Lung microvascular endothelial cell (primary cell): ENCODE data around the gene STK24. TPM values are rescaled to one million over a fixed set of nuclear protein-coding genes. Genes with fewer than 3 reads are reported as not detected.

ENCODE experiments used
- DNase-seq, 2 donors: peaks; one replicate each; pipeline versions ENCODE4 v3.0.0 to v3.0.0-alpha.2; 2010; ENCODE audit warnings: low read depth in 2 of 2
- total RNA-seq: library from RNA; depleted of rRNA; stranded (reverse); fragments of >200 nt; gene quantifications from 2 replicates; pipeline ENCODE4 v1.2.1, GENCODE V29; 2014

The STK24 gene
- total RNA-seq, 1 donor from 2014 or later, result 23.2 TPM

DNA sequence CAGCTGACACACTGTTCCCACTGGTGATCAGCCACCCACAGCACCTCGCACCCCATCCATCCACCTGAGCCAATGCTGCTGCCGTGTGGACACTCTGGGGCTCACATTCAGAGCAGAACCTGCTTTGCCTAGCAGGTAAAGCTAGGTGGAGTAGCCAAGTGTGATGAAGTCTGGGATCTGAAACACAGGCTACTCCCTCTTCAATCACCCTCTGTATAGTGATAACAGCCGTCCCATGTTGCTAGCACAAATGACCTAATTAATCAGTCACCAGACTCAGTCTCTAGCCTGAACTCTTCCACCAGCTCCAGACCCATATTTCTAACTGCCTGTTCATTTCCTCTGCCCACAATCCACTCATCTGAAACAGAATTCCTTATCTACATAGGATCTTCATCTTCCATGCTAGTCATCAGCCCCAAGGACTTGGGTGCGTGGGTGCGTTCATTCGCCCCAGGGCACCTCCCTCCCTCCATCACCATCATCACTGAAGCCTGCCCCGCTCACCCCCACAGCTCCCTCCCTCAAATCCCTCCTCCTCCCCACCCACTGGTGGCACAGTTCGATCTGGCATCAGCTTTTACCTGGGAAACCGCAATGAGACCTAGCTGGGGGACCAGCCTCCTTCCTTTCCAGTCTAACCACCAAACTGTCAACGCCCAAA lies 19.8 kb downstream of the STK24 start:
- peak in 1 of 2 donors; percentile 36 for DNase-seq

DNA sequence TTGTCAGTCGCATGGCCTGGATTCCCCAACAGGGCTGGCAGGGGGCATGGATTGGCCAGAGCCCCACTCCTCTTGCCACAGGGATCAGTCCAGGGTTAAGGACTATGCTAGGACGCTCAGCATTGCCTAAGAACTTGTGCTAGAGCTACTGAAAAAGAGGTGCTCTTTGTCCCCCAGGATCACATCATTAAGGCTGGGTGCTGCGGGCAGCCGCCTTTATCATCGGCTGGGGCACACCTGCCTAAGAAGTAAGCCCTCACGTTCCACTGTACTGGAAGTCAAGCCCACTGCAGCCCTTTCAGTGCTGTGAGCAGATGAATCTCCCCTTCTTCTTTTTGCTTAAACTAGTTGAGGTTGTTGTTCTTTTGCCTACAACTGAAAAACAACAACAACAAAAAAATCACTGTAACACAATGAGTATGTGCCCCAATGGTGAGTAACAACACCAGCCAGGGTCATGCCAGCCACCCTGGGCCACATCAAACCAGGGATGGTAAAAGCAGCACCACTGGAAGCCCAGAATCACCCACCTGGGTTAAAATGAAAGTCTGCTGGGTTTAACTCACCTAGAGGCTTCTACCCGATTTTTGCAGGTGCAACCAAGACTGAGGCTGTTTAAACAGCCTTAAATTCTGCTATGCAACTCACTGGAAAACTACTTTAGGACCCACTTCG lies 20.6 kb downstream of the STK24 start:
- no peak for DNase-seq

DNA sequence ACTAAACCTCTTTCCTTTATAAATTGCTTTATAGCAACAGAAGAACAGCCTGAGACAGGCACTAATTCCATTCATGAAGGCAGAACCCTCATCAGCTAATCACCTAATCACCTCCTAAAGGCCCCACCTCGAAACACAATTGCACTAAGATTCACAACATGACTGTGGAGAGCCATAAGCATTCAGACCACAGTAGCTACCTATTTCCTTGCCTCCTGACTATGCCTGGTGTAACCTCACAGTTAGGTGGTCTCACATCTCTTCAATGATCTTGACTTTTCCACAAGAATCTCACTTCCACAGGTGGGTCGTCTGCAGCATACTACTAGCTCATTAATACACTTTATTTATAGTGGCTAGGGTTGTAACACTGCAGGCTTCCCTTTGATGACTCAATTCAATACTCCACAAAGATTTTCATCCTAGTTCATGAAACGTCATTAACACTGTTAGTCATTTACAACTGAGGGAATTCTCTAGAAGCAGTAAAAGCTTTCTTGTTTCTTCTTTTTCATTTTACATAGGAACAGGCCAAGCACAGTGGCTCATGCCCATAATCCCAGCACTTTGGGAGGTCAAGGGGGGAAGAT lies 27.1 kb downstream of the STK24 start:
- no peak for DNase-seq

DNA sequence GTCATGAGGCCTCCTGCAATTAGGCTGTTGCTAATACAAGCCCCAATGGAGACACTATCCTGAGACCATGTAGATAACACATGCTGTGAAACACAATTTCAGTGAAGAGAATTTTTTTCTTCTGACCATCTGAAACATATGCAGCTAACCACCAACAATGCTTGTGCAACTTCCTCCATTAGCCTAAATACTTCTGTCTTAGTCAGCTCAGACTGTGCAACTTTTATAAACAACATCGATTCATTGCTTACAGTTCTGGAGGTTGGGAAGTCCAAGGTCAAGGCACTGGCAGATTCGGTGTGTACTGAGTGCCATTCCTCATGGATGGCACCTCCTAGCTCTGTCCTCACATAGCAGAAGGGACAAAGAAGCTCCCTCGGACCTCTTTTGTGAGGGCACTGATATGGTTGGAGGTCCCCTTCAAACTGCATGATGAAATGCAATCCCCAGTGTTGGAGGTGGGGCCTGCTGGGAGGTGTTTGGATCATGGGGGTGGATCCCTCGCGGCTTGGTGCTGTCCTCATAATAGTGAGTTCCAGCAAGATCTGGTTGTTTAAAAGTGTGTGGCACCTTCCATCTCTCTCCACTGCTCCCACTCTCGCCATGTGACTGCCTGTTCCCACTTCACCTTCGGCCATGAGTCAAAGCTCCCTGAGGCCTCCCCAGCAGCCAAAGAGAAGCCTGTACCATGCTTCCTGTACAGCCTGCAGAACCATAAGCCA lies 27.7 kb downstream of the STK24 start:
- peak in 1 of 2 donors; percentile 78 for DNase-seq

DNA sequence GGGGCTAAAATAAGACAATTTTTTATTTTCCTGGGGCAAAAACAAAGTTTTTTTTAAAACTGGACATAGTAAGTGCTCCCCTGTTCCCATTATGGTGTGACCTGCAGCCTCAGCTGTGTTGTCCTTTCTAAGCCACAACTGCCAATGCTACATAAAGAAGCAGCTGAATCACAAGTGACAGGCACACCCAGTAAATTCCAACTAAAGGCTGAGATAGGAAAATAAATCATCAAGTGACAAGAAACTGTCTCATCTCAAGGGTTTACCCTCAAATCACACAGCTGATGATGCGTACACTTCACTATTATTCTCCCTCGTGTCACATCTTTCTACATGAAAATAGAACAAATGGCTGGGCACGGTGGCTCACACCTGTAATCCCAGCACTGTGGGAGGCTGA lies 28.7 kb downstream of the STK24 start:
- no peak for DNase-seq

DNA sequence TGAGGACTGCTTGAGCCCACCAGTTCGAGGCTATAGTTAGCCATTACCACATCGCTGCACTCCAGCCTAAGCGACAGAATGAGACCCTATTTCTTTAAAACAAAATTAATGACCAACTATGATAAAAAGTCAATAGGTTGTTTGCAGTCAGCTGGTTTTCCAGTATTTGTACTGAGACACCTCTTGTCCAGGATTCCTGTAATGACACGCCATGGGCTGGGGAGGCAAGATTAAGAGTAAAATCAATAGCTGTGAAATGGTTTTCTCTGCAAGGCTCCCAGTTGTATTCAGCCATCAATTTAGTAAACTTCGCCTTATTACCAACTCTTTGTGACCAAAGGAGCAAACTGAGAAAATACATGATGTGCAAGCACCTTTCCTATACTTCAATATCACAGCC lies 29.5 kb downstream of the STK24 start:
- DNase-seq, result no peak

DNA sequence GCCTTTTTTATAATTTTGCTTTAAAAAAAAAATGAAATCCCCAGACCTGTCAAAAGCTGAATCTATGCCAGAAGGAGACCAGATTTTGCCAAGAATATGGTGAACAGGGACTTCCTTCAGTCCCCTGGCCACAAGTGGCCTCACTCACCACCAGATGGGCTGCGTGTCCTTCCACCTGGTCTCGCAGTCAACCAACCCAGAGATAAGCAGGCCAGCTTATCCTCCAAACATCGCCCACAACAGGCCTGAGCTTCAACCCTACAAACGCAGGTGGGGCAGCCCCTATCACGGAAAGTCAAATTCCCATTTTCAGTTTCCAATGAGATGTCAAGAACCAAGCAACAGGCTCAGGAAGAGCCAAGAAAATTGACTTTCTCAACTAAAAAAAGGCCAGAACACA lies 30.5 kb downstream of the STK24 start:
- no peak for DNase-seq

DNA sequence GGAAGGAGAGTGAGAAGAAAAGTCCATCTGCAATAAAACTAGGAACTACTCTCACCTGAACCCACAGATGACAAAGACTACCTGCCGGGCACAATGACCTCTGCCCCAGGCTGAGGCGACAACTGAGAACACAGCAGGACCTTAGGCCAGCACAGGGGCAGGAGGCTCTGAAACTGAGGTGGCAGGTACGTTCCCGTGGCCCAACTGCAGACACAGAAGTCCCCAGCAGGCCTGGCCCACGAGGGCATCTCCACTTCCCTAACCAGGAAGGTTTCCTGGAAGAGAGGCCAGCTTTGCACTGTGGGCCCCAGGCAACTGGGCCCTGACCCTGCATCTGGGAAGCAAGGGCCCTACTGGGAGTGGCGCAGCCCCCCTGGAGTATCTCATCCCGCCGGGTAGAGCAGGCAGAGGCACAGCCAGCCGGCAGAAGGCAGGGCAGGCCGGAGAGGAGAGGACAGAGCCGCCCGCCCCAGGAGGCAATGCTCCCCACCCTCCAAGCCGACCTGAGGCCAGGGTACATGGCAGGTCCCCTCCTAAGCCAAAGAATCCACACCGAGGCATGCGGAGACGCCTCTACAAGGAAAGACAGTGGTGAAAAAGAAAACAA lies 32.7 kb downstream of the STK24 start:
- DNase-seq, result no peak

DNA sequence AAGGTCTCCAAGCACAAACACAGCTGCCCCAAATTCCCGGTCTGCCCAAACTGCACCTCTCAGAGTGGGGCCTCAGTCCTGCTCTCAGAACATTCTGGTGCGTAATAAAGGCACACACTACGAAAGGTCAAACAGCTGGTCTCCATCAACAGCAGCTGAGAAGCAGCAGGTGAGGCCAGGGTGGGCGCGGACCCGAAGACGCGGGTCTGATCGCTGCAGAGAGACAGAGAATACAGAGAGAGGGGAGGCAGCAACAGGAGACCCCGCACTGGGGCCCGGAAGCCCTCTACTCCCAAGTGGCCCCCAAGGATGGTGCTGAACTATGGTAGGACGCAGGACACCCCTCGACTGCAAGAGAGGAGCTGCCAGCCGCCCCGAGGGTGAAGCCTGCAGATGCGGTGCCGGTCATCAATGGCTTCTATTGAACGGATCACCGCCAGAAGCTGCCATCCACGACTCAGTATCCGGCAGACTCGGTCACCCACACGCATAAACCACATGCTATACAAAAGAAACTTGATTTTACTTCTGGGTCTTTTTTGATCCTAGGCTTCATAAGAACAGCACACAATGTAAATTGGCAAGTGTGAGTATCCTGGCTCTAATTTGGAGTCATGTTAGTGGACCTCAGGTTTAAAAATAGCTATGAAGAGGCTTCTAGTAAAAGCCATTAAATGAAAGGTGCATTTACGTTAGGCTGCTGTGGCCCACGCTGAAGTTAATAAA lies 33.4 kb downstream of the STK24 start:
- DNase-seq, result no peak

DNA sequence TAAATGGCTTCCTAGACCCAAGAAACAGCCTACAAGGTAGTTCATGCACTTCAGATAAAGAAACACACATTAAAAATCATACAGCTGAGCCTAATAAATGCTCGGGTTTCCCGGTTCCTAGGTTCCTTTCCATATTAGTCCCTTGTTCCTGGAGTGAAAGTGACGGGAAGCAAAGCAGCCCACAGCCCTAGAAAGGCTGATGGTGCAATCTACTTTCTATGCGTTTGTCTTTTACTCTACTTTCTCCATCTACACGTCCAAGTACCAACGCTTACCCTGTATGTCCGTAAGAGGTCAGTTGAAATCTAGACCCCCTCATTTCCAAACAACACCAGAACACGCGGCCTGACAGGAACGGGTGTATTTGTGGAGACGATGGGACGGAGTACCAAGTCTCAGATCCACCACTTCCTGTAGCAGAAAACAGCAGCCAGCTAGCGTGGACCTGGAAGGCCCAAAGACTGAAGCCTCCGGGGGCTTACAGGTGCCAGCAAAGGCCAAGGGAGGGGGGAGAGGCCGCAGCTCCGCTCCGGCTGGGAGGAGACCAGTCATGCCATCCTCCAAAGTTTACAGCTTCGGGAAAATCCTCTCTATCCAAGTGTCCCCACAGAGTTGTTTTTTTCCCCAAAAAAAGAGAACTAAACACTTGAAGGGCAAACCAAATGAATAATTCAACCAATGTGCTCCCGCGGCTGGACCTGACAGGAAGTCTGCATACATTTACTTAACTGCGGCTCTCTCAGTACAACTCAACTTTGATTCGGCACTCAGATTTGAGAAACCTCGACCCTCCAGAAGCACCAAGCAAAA lies 34.1 kb downstream of the STK24 start:
- DNase-seq, result no peak

DNA sequence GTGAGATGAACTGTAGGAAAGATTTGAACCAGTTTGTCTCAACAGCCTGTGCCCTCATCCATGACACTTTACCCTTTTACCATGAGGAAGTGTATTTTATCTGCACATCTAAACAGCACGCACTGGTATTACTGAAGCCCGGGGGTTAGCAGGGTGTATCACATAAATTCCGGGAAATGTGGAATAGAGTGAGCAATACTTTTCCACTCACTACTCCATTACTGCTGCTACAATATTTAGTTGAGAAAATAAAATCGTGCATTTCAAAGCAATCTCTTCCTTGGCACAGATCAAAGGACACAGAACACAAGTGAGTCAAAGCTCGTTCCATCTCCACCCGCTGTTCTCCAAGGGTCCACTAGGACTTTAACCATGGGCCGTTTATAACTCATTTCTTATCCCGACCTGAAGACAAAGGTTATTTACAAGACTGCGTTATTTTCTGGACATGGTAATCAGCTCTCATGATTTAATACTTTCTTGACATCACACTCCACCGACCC lies 35.2 kb downstream of the STK24 start:
- DNase-seq, result peak in 1 of 2 donors; percentile 66

DNA sequence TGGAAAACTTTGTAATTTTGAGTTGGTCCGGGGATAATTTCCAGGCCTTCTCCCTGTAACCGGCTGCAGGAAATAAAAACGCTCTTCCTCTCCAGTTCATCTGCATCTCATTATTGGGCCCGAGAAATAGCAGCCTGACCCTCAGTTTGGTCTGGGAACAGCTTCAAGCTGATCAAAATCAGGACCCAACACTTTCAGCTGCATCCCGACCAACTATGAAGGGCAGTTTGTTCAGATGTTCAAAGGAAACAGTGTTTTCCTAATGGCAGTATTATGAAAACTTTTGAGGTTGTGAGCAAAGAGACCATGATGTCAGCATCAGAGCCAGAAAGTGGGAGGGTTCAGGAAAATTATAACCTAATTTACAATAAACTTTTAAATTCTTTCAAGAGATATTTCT lies 35.7 kb downstream of the STK24 start:
- peak in 1 of 2 donors; percentile 33 for DNase-seq

DNA sequence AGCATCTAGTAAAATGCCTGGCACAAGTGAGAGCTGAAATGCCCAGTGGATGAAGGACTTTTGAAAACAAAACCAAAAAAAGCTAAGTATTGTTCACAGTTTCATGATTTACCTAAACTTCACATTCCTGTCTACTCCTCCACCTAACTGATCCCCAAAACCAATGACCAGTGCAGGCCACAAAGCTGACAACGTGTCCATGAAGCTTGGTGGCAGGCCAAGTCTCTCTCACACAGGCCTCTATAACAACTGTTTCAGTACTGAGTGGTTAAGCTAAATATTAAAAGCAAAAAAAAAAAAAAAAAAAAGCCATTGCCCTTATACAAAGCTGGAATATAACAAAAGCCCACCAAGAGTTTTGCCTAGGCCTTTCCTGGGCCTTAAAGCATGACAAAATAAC lies 36.4 kb downstream of the STK24 start:
- peak in 1 of 2 donors; percentile 29 for DNase-seq

DNA sequence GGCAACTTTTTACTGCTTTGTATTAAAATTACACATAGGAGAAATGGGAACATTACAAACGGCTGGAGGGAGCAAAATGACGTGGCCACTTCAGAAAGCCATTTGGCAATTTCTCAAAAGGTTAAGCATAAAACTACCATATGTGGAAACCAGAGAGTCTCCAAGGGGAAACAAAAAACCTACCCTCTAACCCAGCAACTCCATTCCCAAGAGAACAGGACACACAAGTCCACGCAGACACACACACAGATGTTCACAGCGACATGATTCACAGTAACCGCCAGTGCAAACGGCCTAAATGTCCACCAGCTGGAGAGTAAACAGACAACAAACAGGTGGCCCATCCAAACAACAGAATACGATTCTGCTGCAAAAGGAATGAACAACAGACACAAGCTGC lies 37.2 kb downstream of the STK24 start:
- DNase-seq, result no peak

DNA sequence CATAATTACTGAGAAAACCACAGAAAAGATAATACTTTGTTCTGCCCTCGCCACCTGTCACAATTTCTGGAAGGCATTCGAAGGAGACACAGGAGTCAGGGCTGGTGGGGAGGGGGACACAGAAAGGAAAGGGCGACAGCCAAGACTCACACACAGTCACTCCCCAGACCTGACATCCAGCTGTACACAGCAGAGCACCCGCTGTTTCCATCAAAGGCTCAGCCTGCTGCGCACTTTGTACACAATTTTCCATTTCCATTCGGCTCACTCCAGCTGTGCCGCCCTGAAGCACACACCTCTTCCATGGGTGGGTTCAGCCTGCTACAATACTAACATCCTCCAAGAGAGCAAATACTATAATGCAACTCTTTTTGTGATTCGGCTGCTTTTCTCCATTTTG lies 38.0 kb downstream of the STK24 start:
- no peak for DNase-seq

DNA sequence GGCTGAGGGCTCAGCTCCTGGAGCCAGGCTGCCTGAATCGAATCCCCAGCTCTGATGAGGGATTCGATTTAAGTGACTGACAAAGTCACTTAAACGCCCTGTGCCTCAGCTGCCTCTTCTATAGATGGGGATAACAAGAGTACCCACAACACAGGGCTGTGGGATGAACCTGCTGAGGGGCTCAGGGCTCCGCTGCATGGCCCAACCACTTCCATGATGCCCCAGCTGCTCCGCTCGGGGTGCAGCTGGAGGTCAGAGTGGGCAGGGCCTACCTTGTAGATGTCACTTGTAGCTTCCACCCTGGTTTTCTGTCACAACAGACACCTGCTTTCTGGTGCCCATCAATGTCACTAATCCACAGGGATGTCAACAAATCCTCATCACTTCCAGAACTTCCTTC lies 39.2 kb downstream of the STK24 start:
- no peak for DNase-seq

DNA sequence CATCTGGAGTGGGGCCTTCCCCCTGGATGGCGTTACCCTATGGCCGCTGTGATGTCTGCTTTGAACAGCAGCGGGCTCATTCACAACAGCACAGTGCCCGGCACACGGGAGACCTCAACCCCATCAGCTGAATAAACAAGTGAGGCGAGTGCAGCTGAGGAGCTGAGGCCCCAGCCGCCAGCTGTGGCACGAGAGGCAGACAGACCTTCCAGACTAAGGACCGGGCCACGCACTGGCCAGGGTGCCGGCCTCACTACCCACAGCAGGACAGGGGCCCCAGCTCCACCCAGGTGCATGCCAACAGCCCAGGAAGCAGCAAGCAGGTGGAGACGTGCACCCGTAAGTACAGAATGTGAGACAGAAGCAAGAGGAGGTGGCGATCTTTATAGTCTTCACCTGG lies 39.6 kb downstream of the STK24 start:
- no peak for DNase-seq

DNA sequence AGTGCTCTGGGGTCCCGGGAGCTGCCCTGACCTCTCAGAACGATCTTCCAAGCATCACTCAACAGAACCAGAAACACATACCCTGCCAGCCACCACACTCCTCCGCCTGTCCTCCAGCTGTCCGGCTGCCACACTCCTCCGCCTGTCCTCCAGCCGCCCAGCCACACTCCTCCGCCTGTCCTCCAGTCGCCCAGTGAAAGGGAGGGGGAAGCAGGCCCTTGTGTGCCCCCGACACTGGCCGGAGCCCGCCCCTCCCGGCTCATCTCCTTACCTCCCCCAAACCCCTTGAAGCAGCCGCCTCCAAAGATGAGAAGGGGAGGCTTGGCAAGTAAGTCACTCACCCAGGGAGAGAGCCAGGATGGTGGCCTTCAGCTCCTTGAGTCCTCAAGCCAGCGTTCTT lies 40.2 kb downstream of the STK24 start:
- no peak for DNase-seq

DNA sequence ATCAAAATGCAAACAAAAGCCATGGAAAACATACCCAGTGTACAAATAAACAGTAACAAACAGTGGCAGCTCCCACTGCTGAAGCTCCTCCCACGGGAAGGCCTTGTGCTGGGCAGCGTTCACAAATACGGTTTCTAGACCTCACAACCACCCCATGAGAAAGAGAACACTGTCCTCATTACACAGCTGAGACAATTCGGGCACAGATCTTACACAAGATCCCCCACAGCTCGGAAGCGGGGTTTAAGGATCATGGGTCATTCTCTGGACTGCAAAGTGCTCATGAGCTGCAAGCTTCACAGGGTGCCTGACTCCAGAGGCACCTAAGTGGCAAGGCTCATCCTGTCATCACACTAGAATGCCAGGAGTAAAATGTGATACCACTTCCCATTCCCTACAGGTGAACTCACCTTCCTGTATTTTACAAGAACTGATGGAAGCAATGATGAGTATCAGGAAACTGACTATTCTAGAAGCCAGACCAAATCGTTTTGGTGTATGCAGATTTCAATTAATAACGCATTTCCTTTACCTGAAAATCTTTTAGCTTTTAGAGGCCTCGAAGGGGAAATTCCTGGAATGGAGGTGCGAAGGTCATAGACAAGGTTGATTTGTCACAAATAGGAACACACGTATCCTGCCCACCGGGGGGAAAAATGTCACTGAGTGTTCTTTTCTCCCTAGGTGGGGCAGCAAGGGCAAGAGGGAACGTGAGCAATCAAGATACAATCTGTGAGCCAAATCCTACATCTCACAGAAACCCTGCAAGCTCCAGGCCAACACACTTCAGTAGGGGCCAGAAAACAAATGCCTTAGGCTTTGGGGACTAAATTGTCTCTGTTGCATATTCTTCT lies 41.2 kb downstream of the STK24 start:
- no peak for DNase-seq
